T47D (cell line): ENCODE results near the gene GFER.
A peak's percentile ranks its signal among the peaks of the same experiment; 100 is the strongest.
"Not testable (repeated sequence)": the region's sequence is repeated elsewhere in the genome, so short reads cannot be mapped to it uniquely, and the experiment has no call there.

ENCODE experiments used
- DNase-seq, 2 experiments: peaks; one replicate each; pipeline versions ENCODE4 v3.0.0 to v3.0.0-alpha.2; 2011 to 2012; ENCODE audit warnings: low read depth in 1 of 2, low spot score in 1 of 2
- JUND ChIP-seq: IDR thresholded peaks from 2 replicates; pipeline ENCODE4 v1.6.1; 2012; ENCODE audit warnings: low read depth
- in situ Hi-C: cut with HindIII; loops from 2 replicates; pipeline ENCODE4 v1.10.0; 2016; ENCODE audit warnings: low sequenced_read_pairs, low pct_unique_long_range_greater_than_20kb

GFER gene

GRCh38 chr16:1983544-1984346, at the start of gene GFER:
Gene GFER, plus strand, starts transcription at chr16:1984193. Its CDS starts 26 bp downstream, at chr16:1984219.
- peak; percentile 93 to 98 for DNase-seq
- no peak for TF ChIP-seq JUND
- in situ Hi-C loops, result no loop called here

DNA sequence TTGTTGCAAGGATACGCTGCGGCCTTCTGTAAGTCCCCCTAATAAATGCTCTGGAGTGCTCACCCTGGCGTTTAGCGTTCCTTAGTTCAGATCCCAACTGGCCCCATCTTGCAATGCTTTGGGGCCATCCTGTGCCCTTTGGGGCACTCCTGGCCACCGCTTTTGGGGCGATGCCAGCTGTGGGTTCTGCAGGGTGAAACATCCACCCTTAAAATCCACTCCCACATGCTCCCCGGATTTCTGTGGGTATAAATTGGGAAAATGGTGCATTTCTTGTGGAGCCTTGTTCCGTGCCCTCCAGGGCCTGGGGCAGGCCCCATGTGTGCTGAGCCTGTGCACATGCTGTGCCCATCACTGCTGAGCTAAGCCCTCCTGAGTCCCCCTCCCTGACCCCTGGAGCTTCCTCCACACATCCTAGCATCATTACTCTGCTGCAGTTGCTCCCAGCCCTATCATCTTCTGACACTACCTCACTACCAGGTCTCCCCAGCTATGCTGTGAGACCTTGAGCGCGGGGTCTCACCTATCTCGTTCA, 47.0 kb upstream of the GFER start:
- no peak for DNase-seq
- no peak for TF ChIP-seq JUND
- in situ Hi-C loops, result no loop called here

DNA sequence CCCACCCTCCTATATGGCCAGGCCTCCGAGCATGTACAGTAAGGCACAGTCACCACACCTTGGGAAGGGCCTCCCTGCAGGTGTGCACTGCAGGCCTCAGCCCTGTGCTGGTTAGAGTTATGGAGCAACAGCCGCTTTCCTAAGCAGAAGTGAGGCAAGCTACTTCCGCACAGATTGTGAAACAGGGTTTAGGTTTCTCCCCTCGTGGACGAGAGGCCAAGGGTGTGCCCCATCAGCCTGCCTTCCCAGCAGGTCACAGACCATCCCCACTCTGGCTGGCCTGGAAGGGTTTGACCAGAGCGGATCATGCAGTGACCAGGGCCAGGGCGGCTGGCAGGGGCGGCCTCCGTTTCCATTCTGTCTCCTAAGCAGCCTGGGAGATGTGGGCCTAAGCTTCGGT, 45.7 kb upstream of the GFER start:
- in situ Hi-C loops, result no loop called here
- DNase-seq, result no peak
- TF ChIP-seq JUND, result no peak

- in situ Hi-C loops, result no loop called here
- DNase-seq, result no peak
- TF ChIP-seq JUND, result no peak
Measured at GRCh38 chr16:1938910-1939309, 45.1 kb upstream of the GFER start.

DNA sequence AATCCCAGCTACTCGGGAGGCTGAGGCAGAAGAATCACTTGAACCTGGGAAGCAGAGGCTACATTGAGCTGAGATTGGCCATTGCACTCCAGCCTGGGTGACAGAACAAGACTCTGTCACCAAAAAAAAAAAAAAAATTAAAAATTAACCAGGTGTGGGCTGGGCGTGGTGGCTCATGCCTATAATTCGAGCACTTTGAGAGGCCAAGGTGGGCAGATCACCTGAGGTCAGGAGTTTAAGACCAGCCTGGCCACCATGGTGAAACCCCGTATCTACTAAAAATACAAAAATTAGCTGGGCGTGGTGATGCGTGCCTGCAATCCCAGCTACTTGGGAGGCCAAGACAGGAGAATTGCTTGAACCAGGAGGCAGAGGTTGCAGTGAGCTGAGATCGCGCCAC, 44.2 kb upstream of the GFER start:
- in situ Hi-C loops, DNase-seq: not testable (repeated sequence)

- DNase-seq, result no peak
- in situ Hi-C loops, result no loop called here
- TF ChIP-seq JUND, result no peak
Measured at GRCh38 chr16:1940273-1941161, 43.5 kb upstream of the GFER start.

- no peak for DNase-seq
- in situ Hi-C loops, result no loop called here
- TF ChIP-seq JUND, result no peak
Measured at GRCh38 chr16:1941162-1942046, 42.6 kb upstream of the GFER start.

DNA sequence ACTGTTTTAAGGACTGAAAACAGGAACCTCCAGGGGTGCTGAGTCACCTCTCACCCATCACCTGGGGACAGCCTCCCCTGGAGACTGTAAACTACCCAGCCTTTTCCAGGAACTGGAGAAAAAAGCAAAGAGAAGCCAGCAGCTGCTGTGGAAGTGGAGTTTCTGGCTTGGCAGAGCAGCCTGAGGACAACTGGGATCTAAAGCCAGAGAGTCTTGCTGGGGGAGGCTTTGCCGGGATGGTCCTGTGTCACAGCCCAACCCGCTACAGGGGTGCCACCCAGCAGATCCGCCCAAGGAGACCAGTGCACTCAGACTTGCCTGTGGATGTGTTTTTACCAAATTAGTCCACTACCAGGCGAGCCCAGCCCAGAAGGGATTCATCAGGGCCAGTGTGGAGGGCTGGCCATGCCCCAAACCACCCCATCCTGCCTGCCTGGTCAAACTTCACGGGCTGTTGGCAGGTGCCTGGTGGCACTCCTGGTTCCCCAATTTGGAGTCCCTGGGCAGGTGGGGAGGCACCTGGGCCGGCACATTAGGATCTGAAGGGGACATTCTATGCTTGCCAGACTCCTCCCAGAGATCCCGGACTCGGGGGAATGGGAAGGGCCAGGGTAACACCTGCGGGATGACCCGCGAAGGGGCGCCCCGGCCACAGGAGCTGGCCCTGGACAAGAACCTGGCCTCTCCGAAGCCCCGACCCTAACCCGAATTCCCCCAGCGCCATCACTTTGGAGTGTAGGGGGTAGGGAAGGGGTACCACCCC, 41.8 kb upstream of the GFER start:
- TF ChIP-seq JUND, result no peak
- DNase-seq, result peak in 1 of 2 experiments; percentile 26
- in situ Hi-C loops, result no loop called here

- TF ChIP-seq JUND, result no peak
Measured at GRCh38 chr16:1942810-1943726, 40.9 kb upstream of the GFER start, which contains the start of gene MSRB1. Gene MSRB1, minus strand, starts transcription at chr16:1943199. Its CDS starts 43 bp downstream, at chr16:1943156.

DNA sequence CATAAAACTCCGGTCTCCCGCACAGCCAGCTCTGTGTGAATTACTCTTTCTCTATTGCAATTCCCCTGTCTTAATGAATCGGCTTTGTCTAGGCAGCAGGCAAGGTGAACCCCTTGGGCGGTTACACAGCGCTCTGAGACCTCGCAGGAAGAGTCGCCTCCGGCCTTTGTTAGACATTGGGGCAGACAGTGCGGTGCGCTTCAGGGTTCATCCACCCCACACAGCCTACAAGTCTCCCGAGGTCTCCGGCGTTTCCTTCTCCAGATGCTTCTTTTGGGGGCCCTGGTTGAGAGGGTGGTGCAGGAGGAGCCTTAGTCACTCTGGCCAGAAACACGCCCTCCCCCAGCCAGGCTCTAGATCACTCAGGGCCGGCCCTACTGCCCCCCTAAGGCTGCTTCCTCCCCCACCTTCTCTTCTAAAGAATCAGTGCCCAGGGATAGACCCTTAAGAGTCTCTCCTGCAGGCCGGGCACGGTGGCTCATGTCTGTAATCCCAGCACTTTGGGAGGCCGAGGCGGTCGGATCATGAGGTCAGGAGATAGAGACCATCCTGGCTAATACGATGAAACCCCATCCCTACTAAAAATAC, 39.3 kb upstream of the GFER start:
- in situ Hi-C loops, result no loop called here
- no peak for TF ChIP-seq JUND
- no peak for DNase-seq

More at GRCh38 chr16:1942810-1943726, 40.9 kb upstream of the GFER start, which contains the start of gene MSRB1:
- DNase-seq, result peak; percentile 98 to 99
- in situ Hi-C loops, result no loop called here
